Loucy (cell line): ENCODE data around the gene AAK1.

Source experiments
- H2AFZ ChIP-seq: fragments of 200-600 bp; sonication (generic); 2 replicates; pipeline ENCODE4 v1.6.0; 2016; ENCODE audit warnings: antibody characterized with exemption, mild to moderate bottlenecking, low read length, moderate library complexity
- H3F3A ChIP-seq: fragments of 200-600 bp; 2 replicates; pipeline ENCODE4 v1.6.0; 2016; ENCODE audit warnings: antibody characterized with exemption, low read depth, mild to moderate bottlenecking
- H3K27me3 ChIP-seq: fragments of 200-600 bp; sonication (generic); 2 replicates; pipeline ENCODE4 v1.6.1; 2014; ENCODE audit warnings: low read length, mild to moderate bottlenecking; ENCODE audit not compliant: insufficient read depth, poor library complexity, severe bottlenecking
- H3K36me3 ChIP-seq: fragments of 200-600 bp; sonication (generic); 2 replicates; pipeline ENCODE4 v1.6.1; 2016; ENCODE audit warnings: low read length; ENCODE audit not compliant: insufficient read depth
- H3K4me1 ChIP-seq: fragments of 200-600 bp; sonication (generic); 2 replicates; pipeline ENCODE4 v1.5.1; 2014; ENCODE audit warnings: low read length, mild to moderate bottlenecking; ENCODE audit not compliant: insufficient read depth, poor library complexity, severe bottlenecking
- H3K4me2 ChIP-seq: fragments of 200-600 bp; sonication (generic); 2 replicates; pipeline ENCODE4 v1.6.0; 2014; ENCODE audit warnings: antibody characterized with exemption, low read length, low read depth, mild to moderate bottlenecking; ENCODE audit not compliant: poor library complexity, severe bottlenecking
- H3K4me3 ChIP-seq: fragments of 200-600 bp; sonication (generic); 2 replicates; pipeline ENCODE4 v1.5.1; 2014; ENCODE audit warnings: low read length, mild to moderate bottlenecking, mixed read lengths; ENCODE audit not compliant: poor library complexity, severe bottlenecking
- H3K79me2 ChIP-seq: fragments of 200-600 bp; sonication (generic); 2 replicates; pipeline ENCODE4 v1.6.1; 2014; ENCODE audit warnings: low read length; ENCODE audit not compliant: insufficient read depth
- H3K9ac ChIP-seq: fragments of 200-600 bp; sonication (generic); 2 replicates; pipeline ENCODE4 v1.6.0; 2014; ENCODE audit warnings: mild to moderate bottlenecking, low read depth, low read length, moderate library complexity; ENCODE audit not compliant: poor library complexity, severe bottlenecking
- H3K9me2 ChIP-seq: fragments of 200-600 bp; sonication (generic); replicated peaks from 2 replicates; pipeline ENCODE4 v1.6.1; 2016; ENCODE audit warnings: low read depth, low read length, mixed read lengths
- H3K9me3 ChIP-seq: fragments of 200-600 bp; sonication (generic); 2 replicates; pipeline ENCODE4 v1.6.1; 2014; ENCODE audit warnings: mild to moderate bottlenecking, antibody characterized with exemption, low read length, low read depth; ENCODE audit not compliant: insufficient read depth
- H4K20me1 ChIP-seq: fragments of 200-600 bp; sonication (generic); 2 replicates; pipeline ENCODE4 v1.6.0; 2014; ENCODE audit warnings: antibody characterized with exemption, low read length, mild to moderate bottlenecking; ENCODE audit not compliant: insufficient read depth, poor library complexity, severe bottlenecking
- EZH2phosphoT487 ChIP-seq: fragments of 200-600 bp; IDR thresholded peaks from 2 replicates; pipeline ENCODE4 v1.6.1; 2018; ENCODE audit warnings: antibody characterized with exemption, mild to moderate bottlenecking, moderate library complexity, borderline replicate concordance
- TF ChIP-seq, protein P1 (sequence below): fragments of 200-600 bp; sonication (generic); conservative IDR thresholded peaks from 2 replicates; pipeline ENCODE4 v1.5.1; 2014; ENCODE audit warnings: mild to moderate bottlenecking, antibody characterized with exemption, low read length

AAK1 gene

DNA sequence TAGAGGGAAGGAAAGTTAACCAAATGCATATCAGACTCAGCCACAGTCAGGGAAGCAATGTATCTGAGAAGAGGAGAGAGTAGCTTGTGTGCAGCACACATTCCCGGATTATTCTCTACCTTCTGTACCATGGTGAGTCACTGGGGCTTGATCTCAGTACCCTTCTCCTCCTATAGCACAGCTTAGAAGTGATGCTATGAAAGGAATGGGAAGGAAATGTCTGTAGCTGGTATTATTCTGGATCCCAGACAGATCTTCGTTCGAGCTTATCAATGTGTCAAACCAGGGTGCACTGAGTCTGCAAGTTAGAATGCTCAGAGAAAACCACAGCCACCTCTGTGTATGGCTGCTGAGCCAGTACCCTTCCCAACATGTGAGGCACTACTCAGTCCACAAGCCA lies 118.3 kb downstream of the AAK1 start:
- H3K36me3 ChIP-seq, result peaks cover 92% of the 10 kb centered on the region
- H4K20me1 ChIP-seq, result no peaks in the 10 kb centered on the region
- no peaks in the 10 kb centered on the region for H3K4me1 ChIP-seq
- TF ChIP-seq, protein P1, sequence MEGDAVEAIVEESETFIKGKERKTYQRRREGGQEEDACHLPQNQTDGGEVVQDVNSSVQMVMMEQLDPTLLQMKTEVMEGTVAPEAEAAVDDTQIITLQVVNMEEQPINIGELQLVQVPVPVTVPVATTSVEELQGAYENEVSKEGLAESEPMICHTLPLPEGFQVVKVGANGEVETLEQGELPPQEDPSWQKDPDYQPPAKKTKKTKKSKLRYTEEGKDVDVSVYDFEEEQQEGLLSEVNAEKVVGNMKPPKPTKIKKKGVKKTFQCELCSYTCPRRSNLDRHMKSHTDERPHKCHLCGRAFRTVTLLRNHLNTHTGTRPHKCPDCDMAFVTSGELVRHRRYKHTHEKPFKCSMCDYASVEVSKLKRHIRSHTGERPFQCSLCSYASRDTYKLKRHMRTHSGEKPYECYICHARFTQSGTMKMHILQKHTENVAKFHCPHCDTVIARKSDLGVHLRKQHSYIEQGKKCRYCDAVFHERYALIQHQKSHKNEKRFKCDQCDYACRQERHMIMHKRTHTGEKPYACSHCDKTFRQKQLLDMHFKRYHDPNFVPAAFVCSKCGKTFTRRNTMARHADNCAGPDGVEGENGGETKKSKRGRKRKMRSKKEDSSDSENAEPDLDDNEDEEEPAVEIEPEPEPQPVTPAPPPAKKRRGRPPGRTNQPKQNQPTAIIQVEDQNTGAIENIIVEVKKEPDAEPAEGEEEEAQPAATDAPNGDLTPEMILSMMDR, result no peak
- no peak for TF ChIP-seq EZH2phosphoT487
- H3K27me3 ChIP-seq, result no peaks in the 10 kb centered on the region
- H3K9me2 ChIP-seq, result no peaks in the 10 kb centered on the region
- no peak overlapping the region for H2AFZ ChIP-seq
- H3K9ac ChIP-seq, result no peak overlapping the region
- H3F3A ChIP-seq, result no peaks in the 10 kb centered on the region
- no peak overlapping the region for H3K4me3 ChIP-seq
- H3K9me3 ChIP-seq, result no peaks in the 10 kb centered on the region
- H3K4me2 ChIP-seq, result no peak overlapping the region
- H3K79me2 ChIP-seq, result no peaks in the 10 kb centered on the region

DNA sequence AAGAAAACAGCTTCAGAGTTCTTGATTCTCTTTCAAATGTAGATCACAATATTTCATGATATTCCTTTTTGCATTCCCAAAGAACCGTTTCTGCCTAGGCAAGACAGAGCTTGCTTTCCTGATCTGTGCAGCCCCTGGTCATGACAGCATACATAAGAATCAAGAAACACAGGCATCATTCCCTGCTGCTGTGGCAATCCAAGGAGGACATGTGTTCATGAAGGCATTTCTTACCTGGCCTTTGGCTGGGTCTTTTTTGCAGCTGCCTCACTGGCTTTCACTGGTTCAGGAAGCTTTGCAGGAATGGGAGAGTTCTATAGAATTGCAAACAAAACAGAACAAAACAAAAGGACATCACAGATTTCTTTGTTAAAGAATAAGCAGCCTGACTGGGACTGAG lies 118.7 kb downstream of the AAK1 start:
- no peaks in the 10 kb centered on the region for H3K27me3 ChIP-seq
- no peaks in the 10 kb centered on the region for H3K9me2 ChIP-seq
- H3K9ac ChIP-seq, result no peak overlapping the region
- H3K4me3 ChIP-seq, result no peak overlapping the region
- H3K4me1 ChIP-seq, result no peaks in the 10 kb centered on the region
- H4K20me1 ChIP-seq, result no peaks in the 10 kb centered on the region
- peaks cover 92% of the 10 kb centered on the region for H3K36me3 ChIP-seq
- no peaks in the 10 kb centered on the region for H3K79me2 ChIP-seq
- no peaks in the 10 kb centered on the region for H3F3A ChIP-seq
- TF ChIP-seq, protein P1, result no peak
- no peak for TF ChIP-seq EZH2phosphoT487
- no peaks in the 10 kb centered on the region for H3K9me3 ChIP-seq
- no peak overlapping the region for H2AFZ ChIP-seq
- no peak overlapping the region for H3K4me2 ChIP-seq

DNA sequence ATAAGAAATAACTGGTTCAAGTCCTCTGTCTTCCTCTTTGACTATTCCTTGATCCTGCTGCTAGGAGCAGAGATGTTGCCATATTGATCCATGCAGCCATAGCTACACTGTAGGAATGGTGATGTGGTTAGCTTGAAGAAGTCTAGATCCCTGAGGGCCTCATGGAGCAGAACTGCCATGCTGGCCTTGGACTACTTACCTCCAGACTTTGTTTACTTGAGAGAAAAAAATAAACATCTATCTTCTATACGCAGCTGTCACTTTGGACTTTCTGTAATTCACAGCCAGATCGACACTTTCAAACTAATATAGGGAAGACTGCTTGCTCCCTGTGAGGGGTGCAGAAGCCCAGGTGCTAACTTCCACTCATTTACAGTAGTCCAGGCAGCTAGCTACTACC lies 121.8 kb downstream of the AAK1 start:
- Histone ChIP-seq H3K4me1 (no peaks in the 10 kb centered on the region), H3F3A (no peaks in the 10 kb centered on the region), H3K9me3 (no peaks in the 10 kb centered on the region), H2AFZ (no peak overlapping the region), H3K9me2 (no peaks in the 10 kb centered on the region), H3K4me2 (no peak overlapping the region), H3K36me3 (peaks cover 89% of the 10 kb centered on the region; the same call in 1 of the 2 replicates), H3K4me3 (no peak overlapping the region), H3K79me2 (no peaks in the 10 kb centered on the region), H3K9ac (no peak overlapping the region), H4K20me1 (no peaks in the 10 kb centered on the region), H3K27me3 (no peaks in the 10 kb centered on the region)
- no peak for TF ChIP-seq EZH2phosphoT487
- TF ChIP-seq, protein P1, result no peak
